ENCODE data around the gene SELENOO.
A peak's percentile ranks its signal among the peaks of the same experiment; 100 is the strongest.

SELENOO gene

GRCh38 chr22:50243685-50244419 lies 43.0 kb downstream of the SELENOO start:
- TF ChIP-seq ZC3H10 (CRISPR knock-in tag; IDR thresholded peaks at IDR 0.05) (no peak), ZNF70 (CRISPR knock-in tag; IDR thresholded peaks at IDR 0.05) (no peak), GLIS3 (CRISPR knock-in tag; IDR thresholded peaks at IDR 0.05) (no peak), RARB (CRISPR knock-in tag; IDR thresholded peaks at IDR 0.05) (no peak), PATZ1 (CRISPR knock-in tag; IDR thresholded peaks at IDR 0.05; ENCODE audit: borderline replicate concordance) (no peak), ARNTL (CRISPR knock-in tag; IDR thresholded peaks at IDR 0.05; ENCODE audit: borderline replicate concordance, low read depth) (no peak), ISL1 (CRISPR knock-in tag; IDR thresholded peaks at IDR 0.05) (no peak), ZFP3 (CRISPR knock-in tag; IDR thresholded peaks at IDR 0.05) (no peak)
- no peak; the same call in 1 of the 3 replicates for ATAC-seq

GRCh38 chr22:50244420-50245213 lies 43.8 kb downstream of the SELENOO start, which contains the start of gene TUBGCP6:
TUBGCP6 (minus strand) TSS chr22:50245023; CDS start chr22:50244459, 564 bp downstream.
- no peak for TF ChIP-seq PATZ1 (CRISPR knock-in tag; IDR thresholded peaks at IDR 0.05; ENCODE audit: borderline replicate concordance)
- no peak for TF ChIP-seq SNAI2 (CRISPR knock-in tag; IDR thresholded peaks at IDR 0.05)
- no peak for TF ChIP-seq CSDC2 (CRISPR knock-in tag; IDR thresholded peaks at IDR 0.05)
- TF ChIP-seq RARB (CRISPR knock-in tag; IDR thresholded peaks at IDR 0.05) = no peak
- TF ChIP-seq BACH2 (CRISPR knock-in tag; IDR thresholded peaks at IDR 0.05; ENCODE audit: borderline replicate concordance) = no peak
- peak; percentile 10; the same call in 1 of the 2 replicates for TF ChIP-seq ZC3H10 (CRISPR knock-in tag; IDR thresholded peaks at IDR 0.05)
- TF ChIP-seq TOX (CRISPR knock-in tag; IDR thresholded peaks at IDR 0.05; ENCODE audit: borderline replicate concordance) = no peak
- no peak for TF ChIP-seq ISL1 (CRISPR knock-in tag; IDR thresholded peaks at IDR 0.05)
- peak; percentile 79 for ATAC-seq

- TF ChIP-seq BACH2 (CRISPR knock-in tag; IDR thresholded peaks at IDR 0.05; ENCODE audit: borderline replicate concordance) = no peak
- no peak for TF ChIP-seq OSR1 (CRISPR knock-in tag; IDR thresholded peaks at IDR 0.05)
- no peak for TF ChIP-seq PPARA (CRISPR knock-in tag; IDR thresholded peaks at IDR 0.05; ENCODE audit: borderline replicate concordance)
- TF ChIP-seq ZNF8 (CRISPR knock-in tag; IDR thresholded peaks at IDR 0.05) = no peak
- TF ChIP-seq ZNF70 (CRISPR knock-in tag; IDR thresholded peaks at IDR 0.05) = no peak
- no peak for TF ChIP-seq TOX (CRISPR knock-in tag; IDR thresholded peaks at IDR 0.05; ENCODE audit: borderline replicate concordance)
- no peak for TF ChIP-seq CSRNP3 (CRISPR knock-in tag; IDR thresholded peaks at IDR 0.05)
- TF ChIP-seq ZFP30 (CRISPR knock-in tag; IDR thresholded peaks at IDR 0.05) = no peak
- no peak for TF ChIP-seq ZC3H10 (CRISPR knock-in tag; IDR thresholded peaks at IDR 0.05)
- TF ChIP-seq POU6F1 (CRISPR knock-in tag; IDR thresholded peaks at IDR 0.05; ENCODE audit: borderline replicate concordance, low read depth) = no peak
- peak; percentile 8 for ATAC-seq
These were observed 44.6 kb downstream of the SELENOO start for GRCh38 chr22:50245214-50246072.
